ENCODE measurements around the gene ZFHX3. TPM values are rescaled to one million over a fixed set of nuclear protein-coding genes. Genes with fewer than 3 reads are reported as not detected.

ZFHX3 gene
- total RNA-seq, 6 experiments from 2014 or later = 7.1 to 9.4 (median 7.7) TPM

- TF ChIP-seq POLR2A (IDR thresholded peaks at IDR 0.05) (no peak), CTCF (IDR thresholded peaks at IDR 0.05) (no peak)
- no peak for ATAC-seq
- intact Hi-C loops (cut with DNase I) = loop anchor here in 1 of 2 donors (10.0 kb wide), 2 partner anchors 120 to 210 kb away; partner anchors contain the start of gene ZFHX3
- Histone ChIP-seq H3K4me3 (no peak overlapping the region), H3K9me3 (no peaks in the 10 kb centered on the region), H3K27me3 (no peaks in the 10 kb centered on the region), H3K27ac (no peak overlapping the region), H3K4me1 (peaks cover 0 to 14% (median 6%) of the 10 kb centered on the region in 4 donors), H3K36me3 (no peaks in the 10 kb centered on the region)
- WGBS (ENCODE audit: insufficient coverage, low coverage, low lambda C conversion rate, missing lambda C conversion rate) = 91% methylated on average over 6 of the region's 7 CpGs
- no peak for DNase-seq
Measured at GRCh38 chr16:72835086-72835485, 212.8 kb downstream of the ZFHX3 start.

DNA sequence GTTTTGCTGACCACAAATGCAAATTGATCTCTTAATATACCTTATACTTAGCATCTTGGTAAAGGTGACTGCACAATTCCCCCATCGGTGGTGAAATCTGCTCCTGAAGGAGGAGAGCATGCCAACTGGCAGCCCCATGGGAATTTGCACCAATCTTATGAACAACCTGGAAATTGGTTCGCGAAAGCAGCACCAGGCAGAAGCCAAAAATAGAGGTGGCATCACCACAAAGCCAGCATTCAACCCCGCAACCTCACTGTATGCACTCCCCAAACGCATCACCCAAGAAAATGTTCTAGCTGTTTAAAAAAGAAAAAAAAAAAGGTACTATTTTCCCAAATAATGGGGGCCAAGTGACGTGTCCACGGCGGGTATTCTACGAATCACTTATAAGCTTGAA lies 213.4 kb downstream of the ZFHX3 start:
- no peak overlapping the region for H3K27ac ChIP-seq
- intact Hi-C loops (cut with DNase I) = loop anchor here in 1 of 2 donors (10.0 kb wide), 2 partner anchors 120 to 210 kb away; partner anchors contain the start of gene ZFHX3
- no peak for DNase-seq
- H3K36me3 ChIP-seq = peaks cover 0 to under 1% (median 0%) of the 10 kb centered on the region in 4 donors
- no peaks in the 10 kb centered on the region for H3K27me3 ChIP-seq
- no peak overlapping the region for H3K4me3 ChIP-seq
- no peak for ATAC-seq
- TF ChIP-seq POLR2A (IDR thresholded peaks at IDR 0.05) (no peak), CTCF (IDR thresholded peaks at IDR 0.05) (no peak)
- peaks cover 0 to 14% (median 6%) of the 10 kb centered on the region in 4 donors for H3K4me1 ChIP-seq
- WGBS (ENCODE audit: insufficient coverage, low coverage, low lambda C conversion rate, missing lambda C conversion rate) = 92% methylated on average over 7 of the region's 9 CpGs
- no peaks in the 10 kb centered on the region for H3K9me3 ChIP-seq

GRCh38 chr16:72833969-72834368 lies 214.0 kb downstream of the ZFHX3 start:
- Histone ChIP-seq H3K36me3 (peaks cover 0 to 5% (median 0%) of the 10 kb centered on the region in 4 donors), H3K27me3 (no peaks in the 10 kb centered on the region), H3K27ac (no peak overlapping the region), H3K9me3 (no peaks in the 10 kb centered on the region), H3K4me1 (peaks cover 0 to 14% (median 6%) of the 10 kb centered on the region in 4 donors), H3K4me3 (no peak overlapping the region)
- no peak for ATAC-seq
- intact Hi-C loops (cut with DNase I) = loop anchor here in 1 of 2 donors (10.0 kb wide), 2 partner anchors 121 to 211 kb away; partner anchors contain the start of gene ZFHX3
- DNase-seq = no peak
- TF ChIP-seq CTCF (IDR thresholded peaks at IDR 0.05) (no peak), POLR2A (IDR thresholded peaks at IDR 0.05) (no peak)
- 100% methylated on average over 1 of the region's 2 CpGs for WGBS (ENCODE audit: insufficient coverage, low coverage, low lambda C conversion rate, missing lambda C conversion rate)

DNA sequence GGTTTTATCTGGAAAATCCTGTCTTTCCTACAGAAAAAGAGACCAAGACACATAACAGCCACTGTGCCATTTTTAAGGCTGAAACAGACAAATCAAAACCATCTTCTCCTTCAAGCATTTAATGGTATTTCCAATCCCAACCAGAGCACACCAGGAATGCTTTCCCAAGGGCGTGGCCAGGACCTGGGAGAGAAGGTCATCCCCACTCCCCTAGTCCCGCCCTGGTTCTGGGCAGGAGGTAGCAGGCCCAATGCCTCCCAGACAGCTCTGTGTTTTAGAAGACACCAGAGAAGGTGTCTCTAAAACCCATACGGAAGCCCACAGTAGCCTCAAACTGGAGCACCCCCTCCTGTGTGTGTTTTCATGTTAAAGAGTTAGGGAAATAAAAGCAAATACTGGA lies 214.4 kb downstream of the ZFHX3 start:
- H3K4me3 ChIP-seq = no peak overlapping the region
- no peaks in the 10 kb centered on the region for H3K27me3 ChIP-seq
- peaks cover 0 to 8% (median 0%) of the 10 kb centered on the region in 4 donors for H3K36me3 ChIP-seq
- DNase-seq (no peak), ATAC-seq (no peak)
- H3K4me1 ChIP-seq = peaks cover 0 to 18% (median 8%) of the 10 kb centered on the region in 4 donors
- TF ChIP-seq POLR2A (IDR thresholded peaks at IDR 0.05) (no peak), CTCF (IDR thresholded peaks at IDR 0.05) (no peak)
- no peaks in the 10 kb centered on the region for H3K9me3 ChIP-seq
- intact Hi-C loops (cut with DNase I) = loop anchor here in 1 of 2 donors (10.0 kb wide), 2 partner anchors 121 to 211 kb away; partner anchors contain the start of gene ZFHX3
- no peak overlapping the region for H3K27ac ChIP-seq
- 79% methylated on average over 3 of the region's 3 CpGs for WGBS (ENCODE audit: insufficient coverage, low coverage, low lambda C conversion rate, missing lambda C conversion rate)

Data from right lobe of liver (tissue), 6 donors.